Astrocyte (in vitro differentiated cells and primary cell): Measurements from ENCODE around the gene LRCH2.

Source experiments
- CTCF ChIP-seq: IDR thresholded peaks from 2 replicates; pipeline ENCODE4 v1.5.1; 2011; ENCODE audit warnings: low read depth, mild to moderate bottlenecking, inconsistent platforms, low read length, moderate library complexity; ENCODE audit not compliant: insufficient read depth
- EZH2 ChIP-seq: IDR thresholded peaks from 2 replicates; pipeline ENCODE4 v1.6.1; 2012; ENCODE audit warnings: mild to moderate bottlenecking, low read length, inconsistent platforms; ENCODE audit not compliant: insufficient read depth

GRCh38 chrX:115138040-115138439 lies 95.9 kb downstream of the LRCH2 start:
- TF ChIP-seq CTCF, result no peak
- TF ChIP-seq EZH2, result no peak
